Transverse colon (tissue), 4 donors: ENCODE data around the gene LYRM4. TPM values are rescaled to one million over a fixed set of nuclear protein-coding genes. Genes with fewer than 3 reads are reported as not detected.

Source experiments
- DNase-seq: peaks from one replicate; pipeline ENCODE4 v3.0.0-alpha.2; 2019
- H3K27ac ChIP-seq, 4 donors: fragments of 200-600 bp; sonication (generic); 2 replicates each; pipeline ENCODE4 v1.5.1; 2016 to 2018; ENCODE audit warnings: inconsistent platforms in 4 of 4
- H3K27me3 ChIP-seq: fragments of 200-600 bp; sonication (generic); 2 replicates; pipeline ENCODE4 v1.5.1; 2017; ENCODE audit warnings: inconsistent platforms
- H3K36me3 ChIP-seq, 4 donors: fragments of 200-600 bp; sonication (generic); 2 replicates each; pipeline ENCODE4 v1.5.1; 2017 to 2019; ENCODE audit warnings: inconsistent platforms in 4 of 4
- H3K4me1 ChIP-seq, 4 donors: fragments of 200-600 bp; sonication (generic); 2 replicates each; pipeline ENCODE4 v1.5.1; 2017 to 2020; ENCODE audit warnings: inconsistent platforms in 4 of 4
- H3K4me3 ChIP-seq, 4 donors: fragments of 200-600 bp; sonication (generic); 1 replicate in 1 of 4; 2 replicates in 3 of 4; pipeline versions ENCODE4 v1.5.1 to v1.6.1; 2017 to 2019; ENCODE audit warnings: inconsistent platforms in 4 of 4
- H3K9me3 ChIP-seq, 2 donors: fragments of 200-600 bp; sonication (generic); 2 replicates each; pipeline ENCODE4 v1.5.1; 2017 to 2019; ENCODE audit warnings: inconsistent platforms in 2 of 2
- CTCF ChIP-seq, 5 experiments: fragments of 200-600 bp in 3 of 5; fragments of 450-650 bp in 2 of 5; sonication (generic) in 3 of 5; IDR thresholded peaks; 1 replicate in 2 of 5; 2 replicates in 3 of 5; pipeline ENCODE4 v1.5.1; 2016 to 2017; ENCODE audit warnings: antibody characterized with exemption in 5 of 5, inconsistent platforms in 3 of 5, mild to moderate bottlenecking in 2 of 5, moderate library complexity in 1 of 5
- EP300 ChIP-seq: sonication (generic); formaldehyde crosslinking; IDR thresholded peaks from one replicate; pipeline ENCODE4 v1.6.1; 2017; ENCODE audit warnings: antibody characterized with exemption, low read depth
- POLR2A ChIP-seq: fragments of 450-650 bp; IDR thresholded peaks from one replicate; pipeline ENCODE4 v1.6.1; 2016; ENCODE audit warnings: antibody characterized with exemption, mild to moderate bottlenecking, moderate library complexity
- POLR2AphosphoS5 ChIP-seq, 3 donors: sonication (generic); formaldehyde crosslinking; IDR thresholded peaks; one replicate each; pipeline ENCODE4 v1.6.1; 2016; ENCODE audit warnings: antibody characterized with exemption in 3 of 3
- WGBS, 2 donors: methylation state at CpG; one replicate each; pipeline ENCODE4 v1.1.5; 2018; ENCODE audit warnings: low coverage in 1 of 2; 5-methylcytosine and 5-hydroxymethylcytosine counted together
- in situ Hi-C, 4 donors: fragments of 200-750 bp; cut with MboI; loops; one replicate each; pipeline versions ENCODE4 v1.15.0 to v1.15.1; 2017; ENCODE audit warnings: low sequenced_read_pairs in 3 of 4, low pct_ligation_motif_present in 1 of 4, low pct_unique_long_range_greater_than_20kb in 1 of 4
- intact Hi-C: fragments of 100-400 bp; cut with DNase I; formaldehyde crosslinking; loops from one replicate; pipeline ENCODE4 v1.15.1; 2023; ENCODE audit warnings: low total_unique reads
- total RNA-seq, 4 donors: library from RNA; depleted of rRNA; stranded (reverse); fragments of >200 nt; gene quantifications; one replicate each; pipeline ENCODE4 v1.1.0, GENCODE V29; 2016

The LYRM4 gene
- total RNA-seq, 4 donors from 2014 or later, result 3.0 to 14.0 (median 6.9) TPM

GRCh38 chr6:5151955-5152401 is 108.8 kb downstream of the LYRM4 start:
- peaks cover 0 to 4% (median 0%) of the 10 kb centered on the region in 4 donors for H3K4me1 ChIP-seq
- no peak overlapping the region for H3K4me3 ChIP-seq
- intact Hi-C loops, result no loop called here
- DNase-seq, result no peak
- no peaks in the 10 kb centered on the region for H3K36me3 ChIP-seq
- in situ Hi-C loops, result no loop called here
- no peak for TF ChIP-seq CTCF (IDR thresholded peaks at IDR 0.05)
- 63 to 95% methylated on average over 3 to 7 of the region's 7 CpGs for WGBS, 2 donors
- no peak overlapping the region for H3K27ac ChIP-seq
- H3K9me3 ChIP-seq, result no peaks in the 10 kb centered on the region
- no peaks in the 10 kb centered on the region for H3K27me3 ChIP-seq

DNA sequence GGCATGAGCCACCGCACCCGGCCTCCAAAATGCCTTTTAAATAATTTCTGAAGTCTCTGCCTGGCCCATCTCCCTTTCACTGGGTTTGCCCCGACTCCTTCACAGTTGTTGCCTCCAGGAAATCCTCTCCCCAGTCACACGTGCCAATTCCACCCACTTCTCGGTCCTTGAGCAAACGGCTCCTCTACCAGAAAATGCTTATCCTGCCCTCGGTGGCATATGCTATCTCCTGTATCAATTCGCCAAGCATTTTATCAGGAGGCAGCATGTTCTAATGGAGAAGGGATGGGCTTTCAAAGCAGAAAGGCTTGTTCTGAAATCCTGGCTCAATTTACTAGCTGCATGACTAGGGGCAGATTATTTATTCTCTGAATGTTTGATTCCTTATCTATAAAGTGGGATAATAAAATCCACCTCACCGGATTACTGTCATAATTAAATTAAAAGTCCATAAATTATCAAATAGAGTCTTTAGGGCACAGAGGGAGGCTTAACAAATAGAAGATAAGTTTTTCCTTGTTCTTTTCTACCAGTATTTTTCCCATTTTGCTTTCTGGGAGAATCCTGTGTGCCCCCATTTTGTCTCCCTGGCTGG is 109.3 kb downstream of the LYRM4 start:
- DNase-seq, result no peak
- 68 to 76% methylated on average over 7 to 9 of the region's 9 CpGs for WGBS, 2 donors
- in situ Hi-C loops, result no loop called here
- no peaks in the 10 kb centered on the region for H3K9me3 ChIP-seq
- no peak overlapping the region for H3K4me3 ChIP-seq
- H3K4me1 ChIP-seq, result peaks cover 0 to 4% (median 0%) of the 10 kb centered on the region in 4 donors
- TF ChIP-seq EP300 (no peak), CTCF (IDR thresholded peaks at IDR 0.05) (no peak), POLR2A (no peak), POLR2AphosphoS5 (IDR thresholded peaks at IDR 0.05) (no peak)
- H3K27ac ChIP-seq, result no peak overlapping the region
- intact Hi-C loops, result no loop called here
- H3K36me3 ChIP-seq, result no peaks in the 10 kb centered on the region
- no peaks in the 10 kb centered on the region for H3K27me3 ChIP-seq

GRCh38 chr6:5150551-5151075 is 110.1 kb downstream of the LYRM4 start:
- no peak for DNase-seq
- TF ChIP-seq POLR2A (no peak), CTCF (IDR thresholded peaks at IDR 0.05) (no peak), EP300 (no peak), POLR2AphosphoS5 (IDR thresholded peaks at IDR 0.05) (no peak)
- WGBS, 2 donors, result 97% methylated on average over 3 of the region's 3 CpGs; no CpG with 5 or more reads in 1 of the 2 donors
- in situ Hi-C loops, result no loop called here
- Histone ChIP-seq H3K27me3 (no peaks in the 10 kb centered on the region), H3K27ac (no peak overlapping the region), H3K36me3 (no peaks in the 10 kb centered on the region), H3K4me1 (peaks cover 0 to 4% (median 0%) of the 10 kb centered on the region in 4 donors), H3K9me3 (no peaks in the 10 kb centered on the region), H3K4me3 (no peak overlapping the region)
- intact Hi-C loops, result no loop called here

- intact Hi-C loops, result loop anchor here (10.0 kb wide), 1 partner anchor 255 kb away; no protein-coding TSS in a partner anchor
- TF ChIP-seq EP300, result no peak
- TF ChIP-seq POLR2A, result no peak
Observed at GRCh38 chr6:5149891-5150290, 110.9 kb downstream of the LYRM4 start.

More at GRCh38 chr6:5149891-5150290, 110.9 kb downstream of the LYRM4 start:
- Histone ChIP-seq H3K4me1 (peaks cover 0 to 4% (median 0%) of the 10 kb centered on the region in 4 donors), H3K9me3 (no peaks in the 10 kb centered on the region), H3K27ac (no peak overlapping the region), H3K36me3 (no peaks in the 10 kb centered on the region), H3K4me3 (no peak overlapping the region), H3K27me3 (no peaks in the 10 kb centered on the region)
- DNase-seq, result no peak
- in situ Hi-C loops, result loop anchor here in 3 of 4 donors (10.0 to 25.0 kb wide), 4 partner anchors 155 to 1412 kb away; no protein-coding TSS in a partner anchor
- 76 to 99% methylated on average over 5 to 6 of the region's 6 CpGs for WGBS, 2 donors
